DOHH2 (cell line): ENCODE measurements around the gene MAP2K6.

Experiments
- EZH2phosphoT487 ChIP-seq: fragments of 200-600 bp; sonication (generic); IDR thresholded peaks from 2 replicates; pipeline ENCODE4 v1.6.1; 2017; ENCODE audit warnings: borderline replicate concordance, mild to moderate bottlenecking, antibody characterized with exemption, low read length, moderate library complexity, mixed read lengths
- TF ChIP-seq, protein P1 (sequence below): fragments of 200-600 bp; sonication (generic); IDR thresholded peaks from one replicate; pipeline ENCODE4 v1.5.1; 2014; ENCODE audit warnings: antibody characterized with exemption, mild to moderate bottlenecking, low read depth, low read length; ENCODE audit not compliant: poor library complexity, severe bottlenecking

DNA sequence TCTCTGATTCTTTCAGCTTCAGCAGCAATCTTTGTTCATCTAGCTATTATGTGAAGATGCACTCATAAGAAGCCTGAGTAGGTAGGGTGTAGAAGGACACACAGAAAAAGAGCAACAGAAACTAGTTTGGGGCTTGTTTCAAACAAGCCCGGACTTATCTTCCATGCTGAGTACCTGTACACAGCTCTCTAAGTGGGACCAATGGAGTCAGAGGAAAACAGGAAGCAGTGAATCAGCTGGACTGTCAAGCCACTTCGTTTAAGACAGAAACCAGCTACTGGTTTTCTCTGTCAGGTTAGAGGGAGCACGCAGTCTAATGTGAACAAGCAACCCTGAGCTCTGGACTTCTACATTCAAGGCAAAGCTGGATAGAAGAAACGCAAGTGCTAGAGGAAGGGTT, 16.0 kb downstream of the MAP2K6 start:
- TF ChIP-seq, protein P1, sequence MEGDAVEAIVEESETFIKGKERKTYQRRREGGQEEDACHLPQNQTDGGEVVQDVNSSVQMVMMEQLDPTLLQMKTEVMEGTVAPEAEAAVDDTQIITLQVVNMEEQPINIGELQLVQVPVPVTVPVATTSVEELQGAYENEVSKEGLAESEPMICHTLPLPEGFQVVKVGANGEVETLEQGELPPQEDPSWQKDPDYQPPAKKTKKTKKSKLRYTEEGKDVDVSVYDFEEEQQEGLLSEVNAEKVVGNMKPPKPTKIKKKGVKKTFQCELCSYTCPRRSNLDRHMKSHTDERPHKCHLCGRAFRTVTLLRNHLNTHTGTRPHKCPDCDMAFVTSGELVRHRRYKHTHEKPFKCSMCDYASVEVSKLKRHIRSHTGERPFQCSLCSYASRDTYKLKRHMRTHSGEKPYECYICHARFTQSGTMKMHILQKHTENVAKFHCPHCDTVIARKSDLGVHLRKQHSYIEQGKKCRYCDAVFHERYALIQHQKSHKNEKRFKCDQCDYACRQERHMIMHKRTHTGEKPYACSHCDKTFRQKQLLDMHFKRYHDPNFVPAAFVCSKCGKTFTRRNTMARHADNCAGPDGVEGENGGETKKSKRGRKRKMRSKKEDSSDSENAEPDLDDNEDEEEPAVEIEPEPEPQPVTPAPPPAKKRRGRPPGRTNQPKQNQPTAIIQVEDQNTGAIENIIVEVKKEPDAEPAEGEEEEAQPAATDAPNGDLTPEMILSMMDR = no peak
- no peak for TF ChIP-seq EZH2phosphoT487
